GM23248 (cell line): ENCODE results near the gene BFSP1. TPM values are rescaled to one million over a fixed set of nuclear protein-coding genes. Genes with fewer than 3 reads are reported as not detected.

Experiments
- DNase-seq: peaks from one replicate; pipeline ENCODE4 v3.0.0-alpha.2; 2015
- H2AFZ ChIP-seq: fragments of 200-600 bp; sonication (generic); 2 replicates; pipeline ENCODE4 v1.6.1; 2016; ENCODE audit warnings: antibody characterized with exemption
- H3F3A ChIP-seq: fragments of 200-600 bp; sonication (generic); 2 replicates; pipeline ENCODE4 v1.6.1; 2016; ENCODE audit warnings: mild to moderate bottlenecking, antibody characterized with exemption, mixed run types; ENCODE audit not compliant: insufficient read depth
- H3K27ac ChIP-seq: fragments of 200-600 bp; sonication (generic); 2 replicates; pipeline ENCODE4 v1.5.1; 2016; ENCODE audit warnings: mild to moderate bottlenecking
- H3K27me3 ChIP-seq: fragments of 200-600 bp; sonication (generic); replicated peaks from 2 replicates; pipeline ENCODE4 v1.6.1; 2016; ENCODE audit warnings: mild to moderate bottlenecking; ENCODE audit not compliant: insufficient read depth
- H3K36me3 ChIP-seq: fragments of 200-600 bp; sonication (generic); 2 replicates; pipeline ENCODE4 v1.6.1; 2016; ENCODE audit warnings: low read depth, mild to moderate bottlenecking
- H3K4me1 ChIP-seq: fragments of 200-600 bp; sonication (generic); 2 replicates; pipeline ENCODE4 v1.6.1; 2016; ENCODE audit warnings: mild to moderate bottlenecking; ENCODE audit not compliant: insufficient read depth
- H3K4me2 ChIP-seq: fragments of 200-600 bp; sonication (generic); one replicate; pipeline ENCODE4 v1.6.1; 2016; ENCODE audit warnings: mild to moderate bottlenecking; ENCODE audit not compliant: unreplicated experiment
- H3K4me3 ChIP-seq: fragments of 200-600 bp; sonication (generic); 2 replicates; pipeline ENCODE4 v1.5.1; 2016; ENCODE audit warnings: mild to moderate bottlenecking
- H3K79me2 ChIP-seq: fragments of 200-600 bp; sonication (generic); 2 replicates; pipeline ENCODE4 v1.6.1; 2016; ENCODE audit warnings: mild to moderate bottlenecking; ENCODE audit not compliant: insufficient read depth
- H3K9ac ChIP-seq: fragments of 200-600 bp; sonication (generic); 2 replicates; pipeline ENCODE4 v1.6.1; 2016; ENCODE audit warnings: mild to moderate bottlenecking
- H3K9me2 ChIP-seq: fragments of 200-600 bp; sonication (generic); 2 replicates; pipeline ENCODE4 v1.6.1; 2016; ENCODE audit warnings: mixed run types, mild to moderate bottlenecking, moderate library complexity; ENCODE audit not compliant: insufficient read depth
- H3K9me3 ChIP-seq: fragments of 200-600 bp; sonication (generic); one replicate; pipeline ENCODE4 v1.6.1; 2017; ENCODE audit warnings: low read depth
- H4K20me1 ChIP-seq: fragments of 200-600 bp; sonication (generic); 2 replicates; pipeline ENCODE4 v1.6.0; 2016; ENCODE audit not compliant: insufficient read depth
- EZH2 ChIP-seq: fragments of 200-600 bp; sonication (generic); IDR thresholded peaks from 2 replicates; pipeline ENCODE4 v1.6.1; 2018; ENCODE audit warnings: antibody characterized with exemption, mild to moderate bottlenecking; ENCODE audit not compliant: insufficient read depth, poor library complexity, severe bottlenecking
- EZH2phosphoT487 ChIP-seq: fragments of 200-600 bp; sonication (generic); IDR thresholded peaks from 2 replicates; pipeline ENCODE4 v1.6.1; 2018; ENCODE audit warnings: antibody characterized with exemption, moderate library complexity, mild to moderate bottlenecking, low read depth; ENCODE audit not compliant: insufficient read depth
- WGBS, 2 experiments: methylation state at CpG; one replicate each; pipeline ENCODE4 v1.1.6; 2015 to 2017; ENCODE audit warnings: low lambda C conversion rate in 2 of 2, low coverage in 1 of 2; ENCODE audit errors: missing lambda C conversion rate in 2 of 2; 5-methylcytosine and 5-hydroxymethylcytosine counted together
- in situ Hi-C: fragments of 300-500 bp; cut with MboI; formaldehyde crosslinking; loops from 2 replicates; pipeline ENCODE4 v1.15.0; 2020
- polyA plus RNA-seq: library from polyadenylated mRNA; unstranded; fragments of >200 nt; fragmentation: Nextera tagmentation; extraction: Ambion mirVana; gene quantifications from 2 replicates; pipeline ENCODE4 v1.2.1, GENCODE V29; 2016
- total RNA-seq: library from RNA; depleted of rRNA; stranded (reverse); fragments of >200 nt; shearing (Covaris generic); gene quantifications from 2 replicates; pipeline ENCODE4 v1.2.3, GENCODE V29; 2014

BFSP1 gene
- total and polyA plus RNA-seq, 2 experiments from 2014 or later = 0.28 to 0.32 TPM

DNA sequence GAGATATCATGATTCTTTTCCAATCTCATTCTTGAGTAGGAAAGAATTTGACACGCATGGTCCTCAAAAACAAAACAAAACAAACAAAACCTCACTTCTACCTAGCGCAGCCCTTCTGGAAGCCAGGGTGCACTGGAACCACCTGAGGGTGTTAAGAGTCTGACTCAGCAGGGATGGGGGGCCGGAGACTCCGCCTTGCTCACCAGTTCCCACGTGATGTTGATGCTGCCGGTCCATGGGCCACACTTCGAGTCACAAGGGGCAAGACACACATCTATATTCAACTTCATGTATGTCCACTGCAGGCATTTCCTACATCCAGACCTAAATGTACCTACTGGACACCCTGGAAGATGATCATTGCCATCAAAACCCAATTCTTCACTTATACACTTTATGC lies 30.4 kb downstream of the BFSP1 start:
- Histone ChIP-seq H3K27me3 (no peaks in the 10 kb centered on the region), H3K79me2 (no peaks in the 10 kb centered on the region), H3K36me3 (no peaks in the 10 kb centered on the region), H4K20me1 (no peaks in the 10 kb centered on the region), H2AFZ (no peak overlapping the region), H3K4me2 (no peak overlapping the region), H3K9me2 (no peaks in the 10 kb centered on the region), H3K4me1 (peaks cover 16% of the 10 kb centered on the region), H3K9me3 (no peaks in the 10 kb centered on the region), H3F3A (peaks cover 12% of the 10 kb centered on the region; the same call in 1 of the 2 replicates), H3K4me3 (no peak overlapping the region), H3K27ac (no peak overlapping the region), H3K9ac (no peak overlapping the region)
- in situ Hi-C loops = loop anchor here (25.0 kb wide), 1 partner anchor 786 kb away; the partner anchor contains the start of gene ZNF133
- DNase-seq = no peak
- 84 to 90% methylated on average over 7 of the region's 7 CpGs for WGBS, 2 experiments
- TF ChIP-seq EZH2phosphoT487 (no peak), EZH2 (no peak)

DNA sequence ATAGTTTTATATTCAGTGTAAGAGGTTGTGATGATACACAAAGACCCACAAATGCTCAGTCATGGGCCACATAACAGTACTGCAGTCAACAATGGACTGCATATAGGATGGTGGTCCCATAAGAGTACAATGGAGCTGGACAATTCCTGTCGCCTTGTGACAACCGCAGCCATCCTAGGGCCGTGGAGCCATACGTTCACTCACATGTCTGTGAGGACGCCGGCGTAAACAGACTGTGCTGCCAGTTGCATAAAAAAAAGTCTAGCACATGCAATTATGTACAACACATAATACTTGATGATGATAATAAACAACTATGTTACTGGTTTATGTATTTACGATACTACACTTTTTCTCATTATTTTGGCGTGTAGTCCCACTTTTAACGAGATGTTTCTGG lies 30.9 kb downstream of the BFSP1 start:
- H3K9me2 ChIP-seq = no peaks in the 10 kb centered on the region
- H4K20me1 ChIP-seq = no peaks in the 10 kb centered on the region
- in situ Hi-C loops = loop anchor here (25.0 kb wide), 1 partner anchor 787 kb away; the partner anchor contains the start of gene ZNF133
- no peaks in the 10 kb centered on the region for H3K79me2 ChIP-seq
- H3K27me3 ChIP-seq = no peaks in the 10 kb centered on the region
- H3K27ac ChIP-seq = no peak overlapping the region
- no peaks in the 10 kb centered on the region for H3K36me3 ChIP-seq
- peaks cover 12% of the 10 kb centered on the region; the same call in 1 of the 2 replicates for H3F3A ChIP-seq
- peaks cover 11% of the 10 kb centered on the region for H3K4me1 ChIP-seq
- no peak for DNase-seq
- TF ChIP-seq EZH2phosphoT487 = no peak
- TF ChIP-seq EZH2 = no peak
- no peak overlapping the region for H3K4me2 ChIP-seq
- H3K4me3 ChIP-seq = no peak overlapping the region
- no peak overlapping the region for H3K9ac ChIP-seq
- WGBS, 2 experiments = 85% methylated on average over 10 of the region's 10 CpGs
- no peaks in the 10 kb centered on the region for H3K9me3 ChIP-seq
- H2AFZ ChIP-seq = no peak overlapping the region

DNA sequence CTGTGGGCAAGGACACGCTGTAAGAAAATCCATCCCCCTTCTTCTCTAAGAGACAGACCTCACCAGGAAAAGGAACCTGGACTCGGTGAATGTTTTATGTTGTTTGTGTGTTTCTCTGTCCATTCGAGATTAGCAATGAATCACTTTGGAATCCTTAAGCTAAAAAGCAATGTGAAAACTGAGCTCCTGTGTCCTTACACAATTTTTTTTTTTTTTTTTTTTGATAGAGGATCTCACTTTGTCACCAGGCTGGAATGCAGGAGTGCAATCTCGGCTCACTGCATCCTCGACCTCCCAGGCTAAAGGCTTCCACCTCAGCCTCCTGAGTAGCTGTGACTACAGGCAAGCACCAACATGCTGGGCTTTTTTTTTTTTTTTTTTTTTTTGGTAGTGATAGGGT lies 32.1 kb downstream of the BFSP1 start:
- no peaks in the 10 kb centered on the region for H3K36me3 ChIP-seq
- TF ChIP-seq EZH2phosphoT487 (no peak), EZH2 (no peak)
- H3K9ac ChIP-seq = no peak overlapping the region
- in situ Hi-C loops = no loop called here
- no peaks in the 10 kb centered on the region for H3K79me2 ChIP-seq
- H3F3A ChIP-seq = peaks cover 12% of the 10 kb centered on the region; the same call in 1 of the 2 replicates
- no peak overlapping the region for H2AFZ ChIP-seq
- H3K4me1 ChIP-seq = peaks cover 11% of the 10 kb centered on the region
- no peaks in the 10 kb centered on the region; the same call in 1 of the 2 replicates for H3K27me3 ChIP-seq
- peak overlapping the region; percentile 3 for H3K4me2 ChIP-seq
- H3K27ac ChIP-seq = no peak overlapping the region
- no peaks in the 10 kb centered on the region for H3K9me3 ChIP-seq
- peak; percentile 71 for DNase-seq
- no peaks in the 10 kb centered on the region for H3K9me2 ChIP-seq
- no peak overlapping the region for H3K4me3 ChIP-seq
- no peaks in the 10 kb centered on the region for H4K20me1 ChIP-seq
- WGBS, 2 experiments = 2 to 7% methylated on average over 5 of the region's 5 CpGs

GRCh38 chr20:17498641-17499040 lies 32.5 kb downstream of the BFSP1 start:
- in situ Hi-C loops = no loop called here
- WGBS, 2 experiments = 84 to 86% methylated on average over 13 of the region's 13 CpGs
- no peak for TF ChIP-seq EZH2phosphoT487
- TF ChIP-seq EZH2 = no peak
- peaks cover 11% of the 10 kb centered on the region for H3K4me1 ChIP-seq
- H3K79me2 ChIP-seq = no peaks in the 10 kb centered on the region
- H3K9me2 ChIP-seq = no peaks in the 10 kb centered on the region
- H3F3A ChIP-seq = peaks cover 12% of the 10 kb centered on the region; the same call in 1 of the 2 replicates
- H3K27me3 ChIP-seq = no peaks in the 10 kb centered on the region; the same call in 1 of the 2 replicates
- H3K36me3 ChIP-seq = no peaks in the 10 kb centered on the region
- no peak overlapping the region for H3K9ac ChIP-seq
- H3K27ac ChIP-seq = no peak overlapping the region
- no peaks in the 10 kb centered on the region for H4K20me1 ChIP-seq
- peak overlapping the region; percentile 3 for H3K4me2 ChIP-seq
- H3K9me3 ChIP-seq = no peaks in the 10 kb centered on the region
- no peak for DNase-seq
- H2AFZ ChIP-seq = no peak overlapping the region
- H3K4me3 ChIP-seq = no peak overlapping the region
